ENCODE results near the gene SGIP1.

Gene SGIP1

GRCh38 chr1:66490816-66491215 is 43.1 kb upstream of the SGIP1 start:
- no peaks in the 10 kb centered on the region for H3K9me2 ChIP-seq (ENCODE audit: low read depth, low read length)
- H3K4me2 ChIP-seq (ENCODE audit: low read length): no peak overlapping the region
- H3K27ac ChIP-seq (ENCODE audit: low read depth, low read length, poor library complexity, severe bottlenecking): no peak overlapping the region

GRCh38 chr1:66492424-66492823 is 41.5 kb upstream of the SGIP1 start:
- Histone ChIP-seq H3K9me3 (ENCODE audit: low read length) (no peaks in the 10 kb centered on the region), H3K4me2 (ENCODE audit: low read length) (no peak overlapping the region), H3K27me3 (ENCODE audit: insufficient read depth, low read length) (no peaks in the 10 kb centered on the region), H3F3A (ENCODE audit: insufficient read depth, low read length) (no peaks in the 10 kb centered on the region), H3K36me3 (ENCODE audit: insufficient read depth, low read length) (no peaks in the 10 kb centered on the region), H2AFZ (ENCODE audit: low read length) (no peak overlapping the region), H3K9ac (ENCODE audit: low read length) (no peak overlapping the region), H3K4me3 (ENCODE audit: low read depth, low read length, poor library complexity, severe bottlenecking) (no peak overlapping the region), H3K79me2 (ENCODE audit: insufficient read depth, low read length) (no peaks in the 10 kb centered on the region), H3K27ac (ENCODE audit: low read depth, low read length, poor library complexity, severe bottlenecking) (no peak overlapping the region), H4K20me1 (ENCODE audit: insufficient read depth, low read length) (no peaks in the 10 kb centered on the region), H3K4me1 (ENCODE audit: insufficient read depth, low read length, severe bottlenecking) (no peaks in the 10 kb centered on the region), H3K9me2 (ENCODE audit: low read depth, low read length) (no peaks in the 10 kb centered on the region)
- TF ChIP-seq CTCF (IDR thresholded peaks at IDR 0.05; ENCODE audit: low read length) (no peak), EZH2 (IDR thresholded peaks at IDR 0.05; ENCODE audit: borderline replicate concordance, low read length) (no peak)

More at GRCh38 chr1:66490816-66491215, 43.1 kb upstream of the SGIP1 start:
- H3K4me1 ChIP-seq (ENCODE audit: insufficient read depth, low read length, severe bottlenecking): no peaks in the 10 kb centered on the region
- H3K9ac ChIP-seq (ENCODE audit: low read length): no peak overlapping the region
- no peak overlapping the region for H2AFZ ChIP-seq (ENCODE audit: low read length)
- TF ChIP-seq EZH2 (IDR thresholded peaks at IDR 0.05; ENCODE audit: borderline replicate concordance, low read length): no peak
- no peak for TF ChIP-seq CTCF (IDR thresholded peaks at IDR 0.05; ENCODE audit: low read length)
- no peaks in the 10 kb centered on the region for H3K9me3 ChIP-seq (ENCODE audit: low read length)
- H3F3A ChIP-seq (ENCODE audit: insufficient read depth, low read length): no peaks in the 10 kb centered on the region
- H3K36me3 ChIP-seq (ENCODE audit: insufficient read depth, low read length): no peaks in the 10 kb centered on the region
- H4K20me1 ChIP-seq (ENCODE audit: insufficient read depth, low read length): no peaks in the 10 kb centered on the region
- H3K4me3 ChIP-seq (ENCODE audit: low read depth, low read length, poor library complexity, severe bottlenecking): no peak overlapping the region
- no peaks in the 10 kb centered on the region for H3K27me3 ChIP-seq (ENCODE audit: insufficient read depth, low read length)
- no peaks in the 10 kb centered on the region for H3K79me2 ChIP-seq (ENCODE audit: insufficient read depth, low read length)

- no peaks in the 10 kb centered on the region for H3K4me1 ChIP-seq (ENCODE audit: insufficient read depth, low read length, severe bottlenecking)
These were observed 40.2 kb upstream of the SGIP1 start for GRCh38 chr1:66493731-66494130.

More at GRCh38 chr1:66493731-66494130, 40.2 kb upstream of the SGIP1 start:
- Histone ChIP-seq H3K4me2 (ENCODE audit: low read length) (no peak overlapping the region), H3K79me2 (ENCODE audit: insufficient read depth, low read length) (no peaks in the 10 kb centered on the region), H4K20me1 (ENCODE audit: insufficient read depth, low read length) (no peaks in the 10 kb centered on the region), H3K9me2 (ENCODE audit: low read depth, low read length) (no peaks in the 10 kb centered on the region), H3K4me3 (ENCODE audit: low read depth, low read length, poor library complexity, severe bottlenecking) (no peak overlapping the region), H3K27me3 (ENCODE audit: insufficient read depth, low read length) (no peaks in the 10 kb centered on the region), H2AFZ (ENCODE audit: low read length) (no peak overlapping the region), H3F3A (ENCODE audit: insufficient read depth, low read length) (no peaks in the 10 kb centered on the region), H3K36me3 (ENCODE audit: insufficient read depth, low read length) (no peaks in the 10 kb centered on the region), H3K27ac (ENCODE audit: low read depth, low read length, poor library complexity, severe bottlenecking) (no peak overlapping the region), H3K9ac (ENCODE audit: low read length) (no peak overlapping the region), H3K9me3 (ENCODE audit: low read length) (no peaks in the 10 kb centered on the region)
- TF ChIP-seq CTCF (IDR thresholded peaks at IDR 0.05; ENCODE audit: low read length) (no peak), EZH2 (IDR thresholded peaks at IDR 0.05; ENCODE audit: borderline replicate concordance, low read length) (no peak)
